HepG2 (cell line): ENCODE results near the gene PRDX2. TPM values are rescaled to one million over a fixed set of nuclear protein-coding genes. Genes with fewer than 3 reads are reported as not detected.

Source experiments
- AGO1 ChIP-seq: fragments of 200-400 bp; formaldehyde crosslinking; IDR thresholded peaks from 2 replicates; pipeline ENCODE4 v1.6.1; 2017; ENCODE audit warnings: mild to moderate bottlenecking, low read depth, low read length, moderate library complexity; ENCODE audit not compliant: poor library complexity, severe bottlenecking
- BRCA1 ChIP-seq: sonication (generic); formaldehyde crosslinking; IDR thresholded peaks from 2 replicates; pipeline ENCODE4 v1.4.0; 2020; ENCODE audit warnings: missing genetic modification reagents
- EP300 ChIP-seq, 3 experiments: sonication (generic) in 1 of 3; formaldehyde crosslinking in 1 of 3; IDR thresholded peaks; 2 replicates each; pipeline versions ENCODE4 v1.5.1 to v1.6.1; 2011 to 2020; ENCODE audit warnings: low read depth in 2 of 3, low read length in 2 of 3, borderline replicate concordance in 1 of 3, improper control_type of control experiment in 1 of 3, mild to moderate bottlenecking in 1 of 3, missing genetic modification reagents in 1 of 3, moderate library complexity in 1 of 3
- GFI1 ChIP-seq: sonication (generic); formaldehyde crosslinking; IDR thresholded peaks from 2 replicates; pipeline ENCODE4 v1.5.0; 2020; ENCODE audit warnings: missing genetic modification reagents, mild to moderate bottlenecking, borderline replicate concordance
- GLMP ChIP-seq: sonication (generic); formaldehyde crosslinking; IDR thresholded peaks from 2 replicates; pipeline ENCODE4 v1.9.0; 2021; ENCODE audit warnings: missing genetic modification reagents, mild to moderate bottlenecking, borderline replicate concordance
- HDAC2 ChIP-seq: sonication (generic); formaldehyde crosslinking; IDR thresholded peaks from 2 replicates; pipeline ENCODE4 v1.4.0; 2020; ENCODE audit warnings: missing genetic modification reagents
- IRF9 ChIP-seq: sonication (generic); formaldehyde crosslinking; IDR thresholded peaks from 2 replicates; pipeline ENCODE4 v1.8.0; 2022; ENCODE audit warnings: missing genetic modification reagents, mild to moderate bottlenecking, borderline replicate concordance
- KDM2A ChIP-seq: sonication (generic); formaldehyde crosslinking; IDR thresholded peaks from 2 replicates; pipeline ENCODE4 v1.4.0; 2020; ENCODE audit warnings: low read depth, missing genetic modification reagents, borderline replicate concordance
- PBX3 ChIP-seq: sonication (generic); formaldehyde crosslinking; IDR thresholded peaks from 2 replicates; pipeline ENCODE4 v1.8.1; 2023; ENCODE audit warnings: missing genetic modification reagents, inconsistent platforms, borderline replicate concordance
- SNAI1 ChIP-seq: sonication (generic); formaldehyde crosslinking; IDR thresholded peaks from 2 replicates; pipeline ENCODE4 v1.5.0; 2020; ENCODE audit warnings: mild to moderate bottlenecking, missing genetic modification reagents, borderline replicate concordance
- ZBTB42 ChIP-seq: sonication (generic); formaldehyde crosslinking; IDR thresholded peaks from 2 replicates; pipeline ENCODE4 v1.5.0; 2020; ENCODE audit warnings: mild to moderate bottlenecking, missing genetic modification reagents
- ZNF503 ChIP-seq: sonication (generic); formaldehyde crosslinking; IDR thresholded peaks from 2 replicates; pipeline ENCODE4 v1.4.0; 2020; ENCODE audit warnings: missing genetic modification reagents
- ZNF510 ChIP-seq: sonication (generic); formaldehyde crosslinking; IDR thresholded peaks from 2 replicates; pipeline ENCODE4 v1.4.0; 2020; ENCODE audit warnings: low read depth, mild to moderate bottlenecking, missing genetic modification reagents
- ZNF609 ChIP-seq: sonication (generic); formaldehyde crosslinking; IDR thresholded peaks from 2 replicates; pipeline ENCODE4 v1.4.0; 2020; ENCODE audit warnings: mild to moderate bottlenecking, missing genetic modification reagents, borderline replicate concordance
- polyA plus RNA-seq, 8 experiments: library from polyadenylated mRNA; depleted of rRNA in 3 of 8; stranded (reverse) in 7 of 8; unstranded in 1 of 8; fragments of >200 nt; fragmentation: Illumina TruSeq in 4 of 8; extraction: Trizol in 4 of 8; gene quantifications; 2 replicates each; pipeline versions ENCODE4 v1.2.1 to v1.2.3, GENCODE V29; 2011 to 2016; ENCODE audit warnings: low read depth in 4 of 8, missing spikeins in 1 of 8, mixed read lengths in 1 of 8; ENCODE audit not compliant: insufficient read depth in 1 of 8
- total RNA-seq, 5 experiments: library from RNA; depleted of rRNA; stranded (reverse); fragments of >200 nt; fragmentation: Illumina TruSeq; extraction: Trizol; gene quantifications; 2 replicates each; pipeline ENCODE4 v1.2.3, GENCODE V29; 2016; ENCODE audit warnings: low read depth in 1 of 5

The PRDX2 gene
- total and polyA plus RNA-seq, 2 of the 13 experiments (the other 11 are each of a cell fraction or from before 2014, with no cell fraction given) = 218 to 381 TPM

- no peak for TF ChIP-seq SNAI1 (CRISPR knock-in tag)
- peak; percentile 59; the same call in 1 of the 2 replicates for TF ChIP-seq IRF9 (CRISPR knock-in tag)
- TF ChIP-seq KDM2A = peak; percentile 43
- TF ChIP-seq GFI1 (CRISPR knock-in tag) = no peak
- no peak for TF ChIP-seq GLMP (CRISPR knock-in tag)
- no peak for TF ChIP-seq ZBTB42 (CRISPR knock-in tag)
- TF ChIP-seq ZNF503 (CRISPR knock-in tag) = no peak
- TF ChIP-seq EP300 (IDR thresholded peaks at IDR 0.05; ENCODE audit: low read depth in 2 of 2, low read length in 2 of 2) = no peak
- no peak for TF ChIP-seq EP300 (CRISPR knock-in tag; IDR thresholded peaks at IDR 0.05; ENCODE audit: borderline replicate concordance)
- no peak for TF ChIP-seq BRCA1 (CRISPR knock-in tag)
- TF ChIP-seq ZNF510 (CRISPR knock-in tag) = no peak
- TF ChIP-seq PBX3 = no peak
- 0 out of 2 replicates have a peak, but pooled peaks have one; percentile 39 for TF ChIP-seq HDAC2
- TF ChIP-seq AGO1 = no peak
- TF ChIP-seq ZNF609 (CRISPR knock-in tag) = no peak
These were observed 18.9 kb downstream of the PRDX2 start (continued) for GRCh38 chr19:12782424-12783290.
